ENCODE results near the gene NFKBIB.

DNA sequence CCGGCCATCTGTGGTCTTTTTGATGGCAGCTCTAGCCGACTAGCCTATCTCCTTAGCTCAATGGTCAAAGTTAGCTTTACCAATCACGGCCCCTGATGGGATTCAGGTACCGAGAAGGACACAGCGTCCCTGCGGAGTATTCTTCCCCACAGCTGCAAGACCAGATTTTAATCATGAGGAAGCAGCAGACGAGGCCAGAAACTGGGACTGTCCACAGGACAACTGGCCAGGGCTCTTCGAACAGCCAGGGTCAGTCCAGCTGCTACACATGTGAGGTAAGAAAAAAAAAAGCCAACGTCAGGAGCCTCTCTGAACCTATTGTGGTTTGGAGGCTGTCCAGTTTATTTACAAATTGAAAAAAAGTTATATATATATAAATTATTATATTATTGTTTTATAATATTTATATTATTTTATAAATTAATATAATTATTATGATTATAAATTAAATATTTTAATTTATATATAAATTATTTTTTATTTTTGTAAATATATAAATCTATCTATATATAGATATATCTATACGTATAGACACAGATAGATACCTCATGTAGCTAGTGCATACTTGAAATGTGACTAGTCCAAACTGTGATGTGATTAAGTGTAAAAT, 32.5 kb upstream of the NFKBIB start:
- TF ChIP-seq, protein P1, sequence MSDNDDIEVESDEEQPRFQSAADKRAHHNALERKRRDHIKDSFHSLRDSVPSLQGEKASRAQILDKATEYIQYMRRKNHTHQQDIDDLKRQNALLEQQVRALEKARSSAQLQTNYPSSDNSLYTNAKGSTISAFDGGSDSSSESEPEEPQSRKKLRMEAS (IDR thresholded peaks at IDR 0.05), result no peak
- TF ChIP-seq TBP (IDR thresholded peaks at IDR 0.05; ENCODE audit: low read depth, low read length) (no peak), SP4 (IDR thresholded peaks at IDR 0.05; ENCODE audit: low read length) (no peak), EP300 (IDR thresholded peaks at IDR 0.05; ENCODE audit: borderline replicate concordance in 1 of 2, low read depth in 2 of 2, low read length in 2 of 2) (no peak), POLR2AphosphoS5 (IDR thresholded peaks at IDR 0.05; ENCODE audit: low read depth, low read length) (no peak), SIN3A (conservative IDR thresholded peaks at IDR 0.05 in 1 of 2, IDR thresholded peaks at IDR 0.05 in 1 of 2; ENCODE audit: low read depth in 1 of 2, low read length in 2 of 2) (no peak), BCL11A (IDR thresholded peaks at IDR 0.05; ENCODE audit: low read depth in 2 of 2, low read length in 2 of 2) (no peak), CREB1 (IDR thresholded peaks at IDR 0.05) (no peak), ZNF274 (IDR thresholded peaks at IDR 0.05; ENCODE audit: borderline replicate concordance, extremely low read depth, low read length) (no peak)
- TF ChIP-seq, protein P2, sequence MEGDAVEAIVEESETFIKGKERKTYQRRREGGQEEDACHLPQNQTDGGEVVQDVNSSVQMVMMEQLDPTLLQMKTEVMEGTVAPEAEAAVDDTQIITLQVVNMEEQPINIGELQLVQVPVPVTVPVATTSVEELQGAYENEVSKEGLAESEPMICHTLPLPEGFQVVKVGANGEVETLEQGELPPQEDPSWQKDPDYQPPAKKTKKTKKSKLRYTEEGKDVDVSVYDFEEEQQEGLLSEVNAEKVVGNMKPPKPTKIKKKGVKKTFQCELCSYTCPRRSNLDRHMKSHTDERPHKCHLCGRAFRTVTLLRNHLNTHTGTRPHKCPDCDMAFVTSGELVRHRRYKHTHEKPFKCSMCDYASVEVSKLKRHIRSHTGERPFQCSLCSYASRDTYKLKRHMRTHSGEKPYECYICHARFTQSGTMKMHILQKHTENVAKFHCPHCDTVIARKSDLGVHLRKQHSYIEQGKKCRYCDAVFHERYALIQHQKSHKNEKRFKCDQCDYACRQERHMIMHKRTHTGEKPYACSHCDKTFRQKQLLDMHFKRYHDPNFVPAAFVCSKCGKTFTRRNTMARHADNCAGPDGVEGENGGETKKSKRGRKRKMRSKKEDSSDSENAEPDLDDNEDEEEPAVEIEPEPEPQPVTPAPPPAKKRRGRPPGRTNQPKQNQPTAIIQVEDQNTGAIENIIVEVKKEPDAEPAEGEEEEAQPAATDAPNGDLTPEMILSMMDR (IDR thresholded peaks at IDR 0.05; ENCODE audit: control extremely low read depth in 1 of 3, insufficient read depth in 1 of 3, low read depth in 1 of 3, low read length in 3 of 3), result no peak

Measured in H1 (cell line).